Measurements from ENCODE around the gene BLMH. TPM values are rescaled to one million over a fixed set of nuclear protein-coding genes. Genes with fewer than 3 reads are reported as not detected.
"Not testable (repeated sequence)": the region's sequence is repeated elsewhere in the genome, so short reads cannot be mapped to it uniquely, and the experiment has no call there.

Gene BLMH
- total RNA-seq, 1 donor, result 29.0 TPM

- Histone ChIP-seq H3K27me3 (ENCODE audit: insufficient read depth, low read length) (peaks cover 45% of the 10 kb centered on the region), H3K4me1 (ENCODE audit: insufficient read depth, low read length) (peaks cover 35% of the 10 kb centered on the region), H3K9me3 (ENCODE audit: low read depth, low read length) (no peaks in the 10 kb centered on the region), H3K4me3 (ENCODE audit: low read length) (no peak overlapping the region)
Measured at GRCh38 chr17:30232824-30233427, 58.8 kb downstream of the BLMH start.

- no peak overlapping the region for H3K4me3 ChIP-seq (ENCODE audit: low read length)
- peaks cover 29% of the 10 kb centered on the region for H3K4me1 ChIP-seq (ENCODE audit: insufficient read depth, low read length)
- peaks cover 38% of the 10 kb centered on the region for H3K27me3 ChIP-seq (ENCODE audit: insufficient read depth, low read length)
- no peaks in the 10 kb centered on the region for H3K9me3 ChIP-seq (ENCODE audit: low read depth, low read length)
Measured at GRCh38 chr17:30232015-30232823, 59.5 kb downstream of the BLMH start.

GRCh38 chr17:30230596-30231125 is 61.1 kb downstream of the BLMH start:
- H3K27me3 ChIP-seq (ENCODE audit: insufficient read depth, low read length), result peaks cover 26% of the 10 kb centered on the region

GRCh38 chr17:30230009-30230408 is 61.7 kb downstream of the BLMH start:
- H3K4me3 ChIP-seq (ENCODE audit: low read length); H3K9me3 ChIP-seq (ENCODE audit: low read depth, low read length): not testable (repeated sequence)
- Histone ChIP-seq H3K27me3 (ENCODE audit: insufficient read depth, low read length) (peaks cover 21% of the 10 kb centered on the region), H3K4me1 (ENCODE audit: insufficient read depth, low read length) (peaks cover 12% of the 10 kb centered on the region)

More at GRCh38 chr17:30230596-30231125, 61.1 kb downstream of the BLMH start:
- Histone ChIP-seq H3K4me1 (ENCODE audit: insufficient read depth, low read length) (peaks cover 19% of the 10 kb centered on the region), H3K4me3 (ENCODE audit: low read length) (no peak overlapping the region), H3K9me3 (ENCODE audit: low read depth, low read length) (no peaks in the 10 kb centered on the region)

GRCh38 chr17:30229012-30229411 is 62.7 kb downstream of the BLMH start:
- no peaks in the 10 kb centered on the region for H3K9me3 ChIP-seq (ENCODE audit: low read depth, low read length)
- H3K4me3 ChIP-seq (ENCODE audit: low read length), result no peak overlapping the region
- H3K27me3 ChIP-seq (ENCODE audit: insufficient read depth, low read length), result peaks cover 11% of the 10 kb centered on the region
- H3K4me1 ChIP-seq (ENCODE audit: insufficient read depth, low read length), result peaks cover 10% of the 10 kb centered on the region

GRCh38 chr17:30228011-30228410 is 63.7 kb downstream of the BLMH start:
- H3K4me3 ChIP-seq (ENCODE audit: low read length), result no peak overlapping the region
- peaks cover under 1% of the 10 kb centered on the region for H3K27me3 ChIP-seq (ENCODE audit: insufficient read depth, low read length)
- no peaks in the 10 kb centered on the region for H3K9me3 ChIP-seq (ENCODE audit: low read depth, low read length)
- H3K4me1 ChIP-seq (ENCODE audit: insufficient read depth, low read length), result peaks cover 10% of the 10 kb centered on the region

GRCh38 chr17:30226878-30227277 is 64.9 kb downstream of the BLMH start:
- Histone ChIP-seq H3K27me3 (ENCODE audit: insufficient read depth, low read length) (no peaks in the 10 kb centered on the region), H3K4me3 (ENCODE audit: low read length) (no peak overlapping the region), H3K4me1 (ENCODE audit: insufficient read depth, low read length) (peaks cover 10% of the 10 kb centered on the region), H3K9me3 (ENCODE audit: low read depth, low read length) (no peaks in the 10 kb centered on the region)

- Histone ChIP-seq H3K4me1 (ENCODE audit: insufficient read depth, low read length) (peaks cover 10% of the 10 kb centered on the region), H3K9me3 (ENCODE audit: low read depth, low read length) (no peaks in the 10 kb centered on the region), H3K27me3 (ENCODE audit: insufficient read depth, low read length) (no peaks in the 10 kb centered on the region), H3K4me3 (ENCODE audit: low read length) (no peak overlapping the region)
Measured at GRCh38 chr17:30225919-30226553, 65.7 kb downstream of the BLMH start.

- H3K4me3 ChIP-seq (ENCODE audit: low read length), result no peak overlapping the region
- peaks cover under 1% of the 10 kb centered on the region for H3K4me1 ChIP-seq (ENCODE audit: insufficient read depth, low read length)
- no peaks in the 10 kb centered on the region for H3K27me3 ChIP-seq (ENCODE audit: insufficient read depth, low read length)
- H3K9me3 ChIP-seq (ENCODE audit: low read depth, low read length), result no peaks in the 10 kb centered on the region
Measured at GRCh38 chr17:30225112-30225511, 66.6 kb downstream of the BLMH start.

GRCh38 chr17:30224419-30224960 is 67.3 kb downstream of the BLMH start:
- no peaks in the 10 kb centered on the region for H3K4me1 ChIP-seq (ENCODE audit: insufficient read depth, low read length)
- no peak overlapping the region for H3K4me3 ChIP-seq (ENCODE audit: low read length)
- no peaks in the 10 kb centered on the region for H3K27me3 ChIP-seq (ENCODE audit: insufficient read depth, low read length)
- H3K9me3 ChIP-seq (ENCODE audit: low read depth, low read length), result no peaks in the 10 kb centered on the region

- Histone ChIP-seq H3K4me3 (ENCODE audit: low read length) (no peak overlapping the region), H3K9me3 (ENCODE audit: low read depth, low read length) (no peaks in the 10 kb centered on the region), H3K4me1 (ENCODE audit: insufficient read depth, low read length) (no peaks in the 10 kb centered on the region), H3K27me3 (ENCODE audit: insufficient read depth, low read length) (no peaks in the 10 kb centered on the region)
Measured at GRCh38 chr17:30222721-30223175, 69.0 kb downstream of the BLMH start.

- Histone ChIP-seq H3K9me3 (ENCODE audit: low read depth, low read length) (no peaks in the 10 kb centered on the region), H3K27me3 (ENCODE audit: insufficient read depth, low read length) (no peaks in the 10 kb centered on the region), H3K4me1 (ENCODE audit: insufficient read depth, low read length) (no peaks in the 10 kb centered on the region), H3K4me3 (ENCODE audit: low read length) (no peak overlapping the region)
Measured at GRCh38 chr17:30222251-30222650, 69.5 kb downstream of the BLMH start.

GRCh38 chr17:30221346-30221745 is 70.4 kb downstream of the BLMH start:
- no peaks in the 10 kb centered on the region for H3K4me1 ChIP-seq (ENCODE audit: insufficient read depth, low read length)
- no peaks in the 10 kb centered on the region for H3K27me3 ChIP-seq (ENCODE audit: insufficient read depth, low read length)
- no peaks in the 10 kb centered on the region for H3K9me3 ChIP-seq (ENCODE audit: low read depth, low read length)
- H3K4me3 ChIP-seq (ENCODE audit: low read length), result no peak overlapping the region

- Histone ChIP-seq H3K9me3 (ENCODE audit: low read depth, low read length) (no peaks in the 10 kb centered on the region), H3K4me1 (ENCODE audit: insufficient read depth, low read length) (no peaks in the 10 kb centered on the region), H3K27me3 (ENCODE audit: insufficient read depth, low read length) (no peaks in the 10 kb centered on the region), H3K4me3 (ENCODE audit: low read length) (no peak overlapping the region)
Measured at GRCh38 chr17:30220414-30220813, 71.3 kb downstream of the BLMH start.

- Histone ChIP-seq H3K27me3 (ENCODE audit: insufficient read depth, low read length) (no peaks in the 10 kb centered on the region), H3K9me3 (ENCODE audit: low read depth, low read length) (no peaks in the 10 kb centered on the region), H3K4me1 (ENCODE audit: insufficient read depth, low read length) (no peaks in the 10 kb centered on the region), H3K4me3 (ENCODE audit: low read length) (no peak overlapping the region)
Measured at GRCh38 chr17:30219833-30220232, 71.9 kb downstream of the BLMH start.

Data from mononuclear cell (primary cell).